Right renal cortex interstitium (tissue), 3 donors: Measurements from ENCODE around the gene SNRNP200. TPM values are rescaled to one million over a fixed set of nuclear protein-coding genes. Genes with fewer than 3 reads are reported as not detected.

Source experiments
- polyA plus RNA-seq, 3 donors: library from polyadenylated mRNA; unstranded; fragments of 120-200 nt; gene quantifications; one replicate each; pipeline ENCODE4 v1.2.1, GENCODE V29; 2013; ENCODE audit not compliant: insufficient read length in 3 of 3

SNRNP200 gene
- polyA plus RNA-seq, 3 donors: 180 to 193 (median 187) TPM

Other genes starting within 250 kb of the SNRNP200 start
- 1 to 10 TPM; 2.5 to 5.3 (median 3.8) TPM for gene ADRA2B, start 189.0 kb downstream of the SNRNP200 start, polyA plus RNA-seq
- gene ASTL, start 167.0 kb downstream of the SNRNP200 start, polyA plus RNA-seq: under 1 TPM in 1 of 3 donors, not detected in 2; 0.17 TPM
- 1 to 10 TPM; 2.0 to 3.2 (median 2.8) TPM for gene DUSP2, start 160.1 kb downstream of the SNRNP200 start, polyA plus RNA-seq
- gene STARD7, start 96.7 kb downstream of the SNRNP200 start, polyA plus RNA-seq: 100 to 1,000 TPM; 141 to 150 (median 149) TPM
- 10 to 100 TPM; 42.9 to 47.4 (median 44.0) TPM for gene TMEM127, start 39.5 kb downstream of the SNRNP200 start, polyA plus RNA-seq
- gene CIAO1, start 39.3 kb downstream of the SNRNP200 start, polyA plus RNA-seq: 10 to 100 TPM; 64.0 to 70.7 (median 67.5) TPM
- gene ITPRIPL1, start 19.8 kb upstream of the SNRNP200 start, polyA plus RNA-seq: 1 to 10 TPM; 4.1 to 5.5 (median 4.6) TPM
- gene NCAPH, start 30.2 kb upstream of the SNRNP200 start, polyA plus RNA-seq: 10 to 100 TPM; 16.1 to 20.4 (median 19.7) TPM
- 1 to 10 TPM; 4.5 to 6.6 (median 5.9) TPM for gene NEURL3, start 199.8 kb upstream of the SNRNP200 start, polyA plus RNA-seq
- gene ARID5A, start 231.2 kb upstream of the SNRNP200 start, polyA plus RNA-seq: 1 to 10 TPM; 3.8 to 4.1 (median 4.0) TPM